ENCODE results near the gene FAH. TPM values are rescaled to one million over a fixed set of nuclear protein-coding genes. Genes with fewer than 3 reads are reported as not detected.

The FAH gene
- 20.3 TPM in 2 replicates for total RNA-seq (2014; rRNA removed; shearing (Covaris generic))
- polyA plus RNA-seq (2016; fragmentation: Nextera tagmentation; extraction: Ambion mirVana) = 11.8 and 16.3 TPM in 2 replicates
- long read RNA-seq, transcript FAH-213 (14 exons, 1,549 nt) = major isoform, 16 of 22 reads
- long read RNA-seq, partial matches to known transcripts = 0 of 22 reads
- long read RNA-seq, other reads (novel, unspliced or antisense) = 1 of 22 reads

DNA sequence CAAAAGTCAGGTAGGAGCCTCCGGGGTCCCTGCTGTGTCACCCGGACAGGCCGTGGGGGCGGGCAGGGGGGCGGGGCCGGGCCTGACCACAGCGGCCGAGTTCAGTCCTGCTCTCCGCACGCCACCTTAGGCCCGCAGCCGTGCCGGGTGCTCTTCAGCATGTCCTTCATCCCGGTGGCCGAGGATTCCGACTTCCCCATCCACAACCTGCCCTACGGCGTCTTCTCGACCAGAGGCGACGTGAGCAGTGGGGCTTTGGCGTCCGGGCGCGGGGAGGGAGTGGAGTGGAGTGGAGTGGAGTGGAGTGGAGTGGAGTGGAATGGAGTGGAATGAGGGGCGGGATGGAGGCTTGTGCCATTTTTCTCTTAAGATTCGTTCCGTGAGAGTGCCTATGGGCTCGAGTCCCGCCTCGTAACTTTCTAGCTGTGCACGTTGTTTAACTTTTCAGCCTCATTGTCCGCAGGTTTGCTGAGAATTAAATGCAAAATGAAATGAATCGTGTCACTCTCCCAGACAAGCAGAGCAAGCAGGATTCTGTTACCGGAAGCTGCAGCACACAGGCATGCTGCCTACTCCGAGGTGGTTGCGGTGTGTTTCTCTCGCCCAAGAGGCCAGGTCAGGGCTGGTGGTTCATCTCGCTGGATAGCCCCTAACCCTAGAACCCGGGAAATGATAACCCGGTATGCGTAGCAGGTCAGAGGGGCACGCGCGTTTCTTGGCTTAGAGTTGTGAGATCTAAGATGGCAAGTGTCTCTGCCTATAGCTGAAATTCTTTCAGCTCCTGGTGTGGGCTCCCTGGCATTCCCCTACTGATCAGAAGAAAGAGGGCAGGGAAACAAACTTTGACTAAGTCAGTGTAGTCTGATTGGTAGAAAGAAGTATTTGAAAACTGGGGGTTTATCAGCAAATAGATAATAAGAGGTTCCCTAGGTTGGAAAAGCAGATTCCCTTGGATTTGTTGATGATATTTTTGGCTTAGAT lies at the start of gene FAH:
FAH (plus strand) TSS at position 104 of the 981 bp plus-strand sequence; CDS start at position 160, 56 bp downstream.
- peak within 1 kb of the TSS; percentile 90 for H3K4me3 ChIP-seq
- ATAC-seq (peak; percentile 87), DNase-seq (ENCODE audit: low spot score) (peak; percentile 48)
- no peaks in the 10 kb centered on the region; the same call in 1 of the 2 replicates for H3K79me2 ChIP-seq (replicated peaks; ENCODE audit: insufficient read depth)
- H3K4me2 ChIP-seq = peak within 1 kb of the TSS; percentile 95
- peak within 1 kb of the TSS; percentile 75; the same call in 1 of the 2 replicates for H3K27ac ChIP-seq (ENCODE audit: low read depth)
- 0 out of 2 replicates have a peak, but pooled peaks cover 7% of the 10 kb centered on the region for H3K27me3 ChIP-seq (ENCODE audit: insufficient read depth)
- H3K9me2 ChIP-seq (ENCODE audit: insufficient read depth) = no peaks in the 10 kb centered on the region
- H3F3A ChIP-seq (replicated peaks; ENCODE audit: low read depth) = peaks cover 5% of the 10 kb centered on the region; the same call in 1 of the 2 replicates
- peaks cover 23% of the 10 kb centered on the region for H3K4me1 ChIP-seq (ENCODE audit: insufficient read depth)
- H4K20me1 ChIP-seq (replicated peaks; ENCODE audit: insufficient read depth) = no peaks in the 10 kb centered on the region; the same call in 1 of the 2 replicates
- H3K4me1 Mint-ChIP-seq = peaks cover 35% of the 10 kb centered on the region
- peak within 1 kb of the TSS; percentile 96 for H3K4me3 Mint-ChIP-seq
- TF ChIP-seq ZNF114 (CRISPR knock-in tag; IDR thresholded peaks at IDR 0.05) (no peak), STAT1 (IDR thresholded peaks at IDR 0.05; ENCODE audit: unreplicated experiment) (no peak), POLR2AphosphoS5 (IDR thresholded peaks at IDR 0.05; ENCODE audit: low read depth) (peak; percentile 56), JUNB (IDR thresholded peaks at IDR 0.05; ENCODE audit: unreplicated experiment) (no peak), NANOG (IDR thresholded peaks at IDR 0.05; ENCODE audit: borderline replicate concordance) (no peak), EZH2 (IDR thresholded peaks at IDR 0.05; ENCODE audit: low read depth, unreplicated experiment) (no peak), EZH2phosphoT487 (IDR thresholded peaks at IDR 0.05; ENCODE audit: unreplicated experiment) (no peak), CREB1 (CRISPR knock-in tag; IDR thresholded peaks at IDR 0.05; ENCODE audit: low read depth) (no peak), ZNF331 (CRISPR knock-in tag; IDR thresholded peaks at IDR 0.05; ENCODE audit: low read depth) (no peak)
- TF ChIP-seq, protein P1, sequence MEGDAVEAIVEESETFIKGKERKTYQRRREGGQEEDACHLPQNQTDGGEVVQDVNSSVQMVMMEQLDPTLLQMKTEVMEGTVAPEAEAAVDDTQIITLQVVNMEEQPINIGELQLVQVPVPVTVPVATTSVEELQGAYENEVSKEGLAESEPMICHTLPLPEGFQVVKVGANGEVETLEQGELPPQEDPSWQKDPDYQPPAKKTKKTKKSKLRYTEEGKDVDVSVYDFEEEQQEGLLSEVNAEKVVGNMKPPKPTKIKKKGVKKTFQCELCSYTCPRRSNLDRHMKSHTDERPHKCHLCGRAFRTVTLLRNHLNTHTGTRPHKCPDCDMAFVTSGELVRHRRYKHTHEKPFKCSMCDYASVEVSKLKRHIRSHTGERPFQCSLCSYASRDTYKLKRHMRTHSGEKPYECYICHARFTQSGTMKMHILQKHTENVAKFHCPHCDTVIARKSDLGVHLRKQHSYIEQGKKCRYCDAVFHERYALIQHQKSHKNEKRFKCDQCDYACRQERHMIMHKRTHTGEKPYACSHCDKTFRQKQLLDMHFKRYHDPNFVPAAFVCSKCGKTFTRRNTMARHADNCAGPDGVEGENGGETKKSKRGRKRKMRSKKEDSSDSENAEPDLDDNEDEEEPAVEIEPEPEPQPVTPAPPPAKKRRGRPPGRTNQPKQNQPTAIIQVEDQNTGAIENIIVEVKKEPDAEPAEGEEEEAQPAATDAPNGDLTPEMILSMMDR (conservative IDR thresholded peaks at IDR 0.05; ENCODE audit: low read depth in 2 of 2) = no peak
- TF ChIP-seq, protein P2, sequence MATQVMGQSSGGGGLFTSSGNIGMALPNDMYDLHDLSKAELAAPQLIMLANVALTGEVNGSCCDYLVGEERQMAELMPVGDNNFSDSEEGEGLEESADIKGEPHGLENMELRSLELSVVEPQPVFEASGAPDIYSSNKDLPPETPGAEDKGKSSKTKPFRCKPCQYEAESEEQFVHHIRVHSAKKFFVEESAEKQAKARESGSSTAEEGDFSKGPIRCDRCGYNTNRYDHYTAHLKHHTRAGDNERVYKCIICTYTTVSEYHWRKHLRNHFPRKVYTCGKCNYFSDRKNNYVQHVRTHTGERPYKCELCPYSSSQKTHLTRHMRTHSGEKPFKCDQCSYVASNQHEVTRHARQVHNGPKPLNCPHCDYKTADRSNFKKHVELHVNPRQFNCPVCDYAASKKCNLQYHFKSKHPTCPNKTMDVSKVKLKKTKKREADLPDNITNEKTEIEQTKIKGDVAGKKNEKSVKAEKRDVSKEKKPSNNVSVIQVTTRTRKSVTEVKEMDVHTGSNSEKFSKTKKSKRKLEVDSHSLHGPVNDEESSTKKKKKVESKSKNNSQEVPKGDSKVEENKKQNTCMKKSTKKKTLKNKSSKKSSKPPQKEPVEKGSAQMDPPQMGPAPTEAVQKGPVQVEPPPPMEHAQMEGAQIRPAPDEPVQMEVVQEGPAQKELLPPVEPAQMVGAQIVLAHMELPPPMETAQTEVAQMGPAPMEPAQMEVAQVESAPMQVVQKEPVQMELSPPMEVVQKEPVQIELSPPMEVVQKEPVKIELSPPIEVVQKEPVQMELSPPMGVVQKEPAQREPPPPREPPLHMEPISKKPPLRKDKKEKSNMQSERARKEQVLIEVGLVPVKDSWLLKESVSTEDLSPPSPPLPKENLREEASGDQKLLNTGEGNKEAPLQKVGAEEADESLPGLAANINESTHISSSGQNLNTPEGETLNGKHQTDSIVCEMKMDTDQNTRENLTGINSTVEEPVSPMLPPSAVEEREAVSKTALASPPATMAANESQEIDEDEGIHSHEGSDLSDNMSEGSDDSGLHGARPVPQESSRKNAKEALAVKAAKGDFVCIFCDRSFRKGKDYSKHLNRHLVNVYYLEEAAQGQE (IDR thresholded peaks at IDR 0.05; ENCODE audit: unreplicated experiment) = no peak
- TF ChIP-seq, protein P3, sequence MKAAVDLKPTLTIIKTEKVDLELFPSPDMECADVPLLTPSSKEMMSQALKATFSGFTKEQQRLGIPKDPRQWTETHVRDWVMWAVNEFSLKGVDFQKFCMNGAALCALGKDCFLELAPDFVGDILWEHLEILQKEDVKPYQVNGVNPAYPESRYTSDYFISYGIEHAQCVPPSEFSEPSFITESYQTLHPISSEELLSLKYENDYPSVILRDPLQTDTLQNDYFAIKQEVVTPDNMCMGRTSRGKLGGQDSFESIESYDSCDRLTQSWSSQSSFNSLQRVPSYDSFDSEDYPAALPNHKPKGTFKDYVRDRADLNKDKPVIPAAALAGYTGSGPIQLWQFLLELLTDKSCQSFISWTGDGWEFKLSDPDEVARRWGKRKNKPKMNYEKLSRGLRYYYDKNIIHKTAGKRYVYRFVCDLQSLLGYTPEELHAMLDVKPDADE (IDR thresholded peaks at IDR 0.05) = peak; percentile 35; the same call in 1 of the 2 replicates
- no peaks in the 10 kb centered on the region; the same call in 2 of the 3 replicates for H3K36me3 Mint-ChIP-seq (ENCODE audit: low read depth)
- H3K36me3 ChIP-seq (ENCODE audit: insufficient read depth) = no peaks in the 10 kb centered on the region; the same call in 1 of the 2 replicates
- peaks cover 19% of the 10 kb centered on the region for H3K27me3 Mint-ChIP-seq (ENCODE audit: insufficient read depth, low read depth, poor library complexity)
- H3K9me3 Mint-ChIP-seq = no peaks in the 10 kb centered on the region; the same call in 2 of the 3 replicates
- H3K27ac Mint-ChIP-seq = peak within 1 kb of the TSS; percentile 59; the same call in 1 of the 2 replicates
- H2AFZ ChIP-seq = peak within 1 kb of the TSS; percentile 99
